ENCODE results near the gene CEP112. TPM values are rescaled to one million over a fixed set of nuclear protein-coding genes. Genes with fewer than 3 reads are reported as not detected.

Gene CEP112
- total and polyA plus RNA-seq, 2 experiments from 2014 or later = 4.0 to 4.3 TPM

- peaks cover 3% of the 10 kb centered on the region for H3K27me3 Mint-ChIP-seq (ENCODE audit: insufficient read depth, low read depth, poor library complexity)
- no peaks in the 10 kb centered on the region for H3K36me3 ChIP-seq (ENCODE audit: insufficient read depth)
- no peak overlapping the region for H3K27ac ChIP-seq (ENCODE audit: low read depth)
- DNase-seq (ENCODE audit: low spot score) = no peak
- H3K36me3 Mint-ChIP-seq (ENCODE audit: low read depth) = no peaks in the 10 kb centered on the region; the same call in 2 of the 3 replicates
- H3K79me2 ChIP-seq (replicated peaks; ENCODE audit: insufficient read depth) = no peaks in the 10 kb centered on the region
- no peak overlapping the region for H2AFZ ChIP-seq
- H3K9me3 Mint-ChIP-seq = no peaks in the 10 kb centered on the region
- TF ChIP-seq EZH2 (IDR thresholded peaks at IDR 0.05; ENCODE audit: low read depth, unreplicated experiment) (no peak), REST (IDR thresholded peaks at IDR 0.05; ENCODE audit: unreplicated experiment) (no peak), ZNF331 (CRISPR knock-in tag; IDR thresholded peaks at IDR 0.05; ENCODE audit: low read depth) (no peak)
- no peaks in the 10 kb centered on the region for H3K27me3 ChIP-seq (ENCODE audit: insufficient read depth)
- H4K20me1 ChIP-seq (replicated peaks; ENCODE audit: insufficient read depth) = no peaks in the 10 kb centered on the region
- H3K4me1 Mint-ChIP-seq = peaks cover 15% of the 10 kb centered on the region; the same call in 2 of the 3 replicates
- H3K4me1 ChIP-seq (ENCODE audit: insufficient read depth) = peaks cover 3% of the 10 kb centered on the region; the same call in 1 of the 2 replicates
- no peak overlapping the region for H3K4me2 ChIP-seq
- H3K4me3 Mint-ChIP-seq = no peak overlapping the region
- no peak overlapping the region for H3K4me3 ChIP-seq
- no peak overlapping the region for H3K27ac Mint-ChIP-seq
- no peaks in the 10 kb centered on the region for H3F3A ChIP-seq (replicated peaks; ENCODE audit: low read depth)
- ATAC-seq = no peak
- no peaks in the 10 kb centered on the region for H3K9me2 ChIP-seq (ENCODE audit: insufficient read depth)
Observed at GRCh38 chr17:65916425-65916824, 275.5 kb downstream of the CEP112 start.

- Histone ChIP-seq H3K27ac (ENCODE audit: low read depth) (no peak overlapping the region), H3K79me2 (replicated peaks; ENCODE audit: insufficient read depth) (no peaks in the 10 kb centered on the region), H2AFZ (no peak overlapping the region), H3K4me2 (no peak overlapping the region), H3K4me3 (no peak overlapping the region), H3K27me3 (ENCODE audit: insufficient read depth) (no peaks in the 10 kb centered on the region), H3K36me3 (ENCODE audit: insufficient read depth) (no peaks in the 10 kb centered on the region), H3F3A (replicated peaks; ENCODE audit: low read depth) (no peaks in the 10 kb centered on the region), H4K20me1 (replicated peaks; ENCODE audit: insufficient read depth) (no peaks in the 10 kb centered on the region), H3K9me2 (ENCODE audit: insufficient read depth) (no peaks in the 10 kb centered on the region), H3K4me1 (ENCODE audit: insufficient read depth) (peaks cover 3% of the 10 kb centered on the region; the same call in 1 of the 2 replicates)
- no peak for DNase-seq (ENCODE audit: low spot score)
- Mint-ChIP-seq H3K4me3 (no peak overlapping the region), H3K27me3 (ENCODE audit: insufficient read depth, low read depth, poor library complexity) (peaks cover 1% of the 10 kb centered on the region), H3K9me3 (peaks cover 5% of the 10 kb centered on the region; the same call in 1 of the 3 replicates), H3K4me1 (peaks cover 11% of the 10 kb centered on the region; the same call in 2 of the 3 replicates), H3K36me3 (ENCODE audit: low read depth) (peaks cover 4% of the 10 kb centered on the region; the same call in 1 of the 3 replicates), H3K27ac (no peak overlapping the region)
- ATAC-seq = no peak
- TF ChIP-seq NANOG (IDR thresholded peaks at IDR 0.05; ENCODE audit: borderline replicate concordance) (no peak), JUNB (IDR thresholded peaks at IDR 0.05; ENCODE audit: unreplicated experiment) (no peak), POLR2AphosphoS5 (IDR thresholded peaks at IDR 0.05; ENCODE audit: low read depth) (no peak), CTCF (conservative IDR thresholded peaks at IDR 0.05; ENCODE audit: low read depth in 2 of 2) (no peak), ZNF462 (CRISPR knock-in tag; IDR thresholded peaks at IDR 0.05) (no peak), ZNF114 (CRISPR knock-in tag; IDR thresholded peaks at IDR 0.05) (no peak), EZH2 (IDR thresholded peaks at IDR 0.05; ENCODE audit: low read depth, unreplicated experiment) (no peak), CREB1 (CRISPR knock-in tag; IDR thresholded peaks at IDR 0.05; ENCODE audit: low read depth) (no peak)
Observed at GRCh38 chr17:65914784-65915342, 277.1 kb downstream of the CEP112 start.
